ENCODE measurements around the gene MXRA7. TPM values are rescaled to one million over a fixed set of nuclear protein-coding genes. Genes with fewer than 3 reads are reported as not detected.

Gene MXRA7
- total and polyA plus RNA-seq, 4 donors = 4.8 to 22.1 (median 11.3) TPM

- Histone ChIP-seq H3K36me3 (ENCODE audit: control insufficient read depth in 4 of 4, insufficient read depth in 3 of 4, low read depth in 1 of 4, low read length in 3 of 4) (no peaks in the 10 kb centered on the region), H3K9ac (ENCODE audit: low read depth in 1 of 2, low read length in 2 of 2) (no peak overlapping the region), H3K27ac (ENCODE audit: low read depth in 1 of 2, low read length in 2 of 2) (no peak overlapping the region), H3K4me1 (ENCODE audit: control insufficient read depth in 4 of 4, insufficient read depth in 4 of 4, low read length in 3 of 4) (no peaks in the 10 kb centered on the region), H3K9me3 (ENCODE audit: control insufficient read depth in 4 of 4, low read length in 3 of 4) (no peaks in the 10 kb centered on the region), H3K27me3 (ENCODE audit: control insufficient read depth in 4 of 4, insufficient read depth in 4 of 4, low read length in 3 of 4) (no peaks in the 10 kb centered on the region), H3K4me3 (ENCODE audit: low read depth in 1 of 3, low read length in 3 of 3) (no peak overlapping the region)
- no peak for TF ChIP-seq FOXA2 (IDR thresholded peaks at IDR 0.05)
- TF ChIP-seq NR2F2 (IDR thresholded peaks at IDR 0.05) = no peak
- no peak for TF ChIP-seq RXRA (IDR thresholded peaks at IDR 0.05)
- no peak for DNase-seq (ENCODE audit: low spot score)
- WGBS = 92% methylated on average over 8 of the region's 8 CpGs
Observed at GRCh38 chr17:76635659-76636360, 75.0 kb downstream of the MXRA7 start.

DNA sequence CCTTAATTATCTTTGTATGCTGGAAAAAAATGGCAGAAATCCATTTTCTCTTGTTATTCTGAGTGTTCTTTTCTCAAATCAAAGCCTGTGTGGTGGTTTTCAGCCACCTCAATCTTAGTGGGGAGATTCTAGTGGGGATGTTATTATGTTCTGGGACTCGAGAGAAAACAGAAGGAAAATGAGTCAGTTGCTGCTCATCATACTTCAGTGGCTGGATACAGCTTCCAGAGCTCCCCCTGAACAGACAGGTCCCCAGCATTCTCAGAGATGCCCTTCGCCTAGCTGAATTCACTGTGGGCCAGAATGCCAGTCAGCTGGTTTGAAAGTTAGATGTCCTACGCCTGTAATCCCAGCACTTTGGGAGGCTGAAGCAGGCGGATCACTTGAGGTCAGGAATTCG, 75.7 kb downstream of the MXRA7 start:
- no peaks in the 10 kb centered on the region for H3K27me3 ChIP-seq (ENCODE audit: control insufficient read depth in 4 of 4, insufficient read depth in 4 of 4, low read length in 3 of 4)
- H3K9ac ChIP-seq (ENCODE audit: low read depth in 1 of 2, low read length in 2 of 2) = no peak overlapping the region
- WGBS = 91% methylated on average over 5 of the region's 5 CpGs
- no peak overlapping the region for H3K27ac ChIP-seq (ENCODE audit: low read depth in 1 of 2, low read length in 2 of 2)
- no peak for DNase-seq (ENCODE audit: low spot score)
- H3K4me1 ChIP-seq (ENCODE audit: control insufficient read depth in 4 of 4, insufficient read depth in 4 of 4, low read length in 3 of 4) = no peaks in the 10 kb centered on the region
- TF ChIP-seq ZBTB33 (IDR thresholded peaks at IDR 0.05) (no peak), NR2F2 (IDR thresholded peaks at IDR 0.05) (no peak), HNF4A (conservative IDR thresholded peaks at IDR 0.05) (no peak), RXRA (IDR thresholded peaks at IDR 0.05) (no peak)
- no peaks in the 10 kb centered on the region for H3K9me3 ChIP-seq (ENCODE audit: control insufficient read depth in 4 of 4, low read length in 3 of 4)
- no peaks in the 10 kb centered on the region for H3K36me3 ChIP-seq (ENCODE audit: control insufficient read depth in 4 of 4, insufficient read depth in 3 of 4, low read depth in 1 of 4, low read length in 3 of 4)
- no peak overlapping the region for H3K4me3 ChIP-seq (ENCODE audit: low read depth in 1 of 3, low read length in 3 of 3)

DNA sequence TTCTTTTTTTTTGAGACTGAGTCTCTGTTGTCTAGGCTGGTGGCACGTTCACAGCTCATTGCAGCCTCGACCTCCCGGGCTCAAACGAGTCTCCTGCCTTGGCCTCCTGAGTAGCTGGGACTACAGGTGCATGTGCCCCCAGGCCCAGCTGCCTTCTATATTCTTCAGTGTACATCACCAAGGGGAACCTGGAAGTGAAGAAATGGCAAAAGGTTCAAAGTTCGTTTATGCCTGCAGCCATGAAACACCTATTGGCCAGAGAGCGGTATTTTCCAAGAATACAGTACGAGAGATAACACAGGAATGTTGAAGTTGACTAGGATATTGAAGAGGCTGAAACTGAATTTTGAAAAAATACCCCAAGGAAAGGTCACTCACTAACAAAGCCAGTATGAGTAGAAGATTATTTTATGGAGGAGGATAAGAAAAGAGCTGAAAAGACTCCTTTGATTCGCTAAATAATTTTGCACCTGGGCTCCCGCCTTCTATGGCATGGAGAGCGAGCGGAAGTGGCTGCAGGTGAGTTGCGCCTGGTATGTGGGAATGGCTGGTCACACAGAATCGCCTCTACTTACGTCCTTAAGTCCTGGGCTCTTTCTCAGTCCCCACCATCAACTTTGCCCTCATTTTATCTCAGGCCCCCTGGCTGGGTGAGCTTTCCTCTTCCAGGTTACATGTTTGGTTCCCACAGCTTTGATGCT, 77.0 kb downstream of the MXRA7 start:
- 92% methylated on average over 14 of the region's 14 CpGs for WGBS
- TF ChIP-seq, protein P1, sequence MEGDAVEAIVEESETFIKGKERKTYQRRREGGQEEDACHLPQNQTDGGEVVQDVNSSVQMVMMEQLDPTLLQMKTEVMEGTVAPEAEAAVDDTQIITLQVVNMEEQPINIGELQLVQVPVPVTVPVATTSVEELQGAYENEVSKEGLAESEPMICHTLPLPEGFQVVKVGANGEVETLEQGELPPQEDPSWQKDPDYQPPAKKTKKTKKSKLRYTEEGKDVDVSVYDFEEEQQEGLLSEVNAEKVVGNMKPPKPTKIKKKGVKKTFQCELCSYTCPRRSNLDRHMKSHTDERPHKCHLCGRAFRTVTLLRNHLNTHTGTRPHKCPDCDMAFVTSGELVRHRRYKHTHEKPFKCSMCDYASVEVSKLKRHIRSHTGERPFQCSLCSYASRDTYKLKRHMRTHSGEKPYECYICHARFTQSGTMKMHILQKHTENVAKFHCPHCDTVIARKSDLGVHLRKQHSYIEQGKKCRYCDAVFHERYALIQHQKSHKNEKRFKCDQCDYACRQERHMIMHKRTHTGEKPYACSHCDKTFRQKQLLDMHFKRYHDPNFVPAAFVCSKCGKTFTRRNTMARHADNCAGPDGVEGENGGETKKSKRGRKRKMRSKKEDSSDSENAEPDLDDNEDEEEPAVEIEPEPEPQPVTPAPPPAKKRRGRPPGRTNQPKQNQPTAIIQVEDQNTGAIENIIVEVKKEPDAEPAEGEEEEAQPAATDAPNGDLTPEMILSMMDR (IDR thresholded peaks at IDR 0.05; ENCODE audit: low read depth, low read length, missing input control) = no peak
- TF ChIP-seq, protein P2, sequence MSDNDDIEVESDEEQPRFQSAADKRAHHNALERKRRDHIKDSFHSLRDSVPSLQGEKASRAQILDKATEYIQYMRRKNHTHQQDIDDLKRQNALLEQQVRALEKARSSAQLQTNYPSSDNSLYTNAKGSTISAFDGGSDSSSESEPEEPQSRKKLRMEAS (IDR thresholded peaks at IDR 0.05) = no peak
- TF ChIP-seq RAD21 (IDR thresholded peaks at IDR 0.05) = no peak
- H3K27ac ChIP-seq (ENCODE audit: low read depth in 1 of 2, low read length in 2 of 2) = no peak overlapping the region

More for the DNA sequence above, 77.0 kb downstream of the MXRA7 start:
- H3K36me3 ChIP-seq (ENCODE audit: control insufficient read depth in 4 of 4, insufficient read depth in 3 of 4, low read depth in 1 of 4, low read length in 3 of 4) = no peaks in the 10 kb centered on the region
- H3K4me3 ChIP-seq (ENCODE audit: low read depth in 1 of 3, low read length in 3 of 3) = no peak overlapping the region
- H3K9me3 ChIP-seq (ENCODE audit: control insufficient read depth in 4 of 4, low read length in 3 of 4) = no peaks in the 10 kb centered on the region
- H3K9ac ChIP-seq (ENCODE audit: low read depth in 1 of 2, low read length in 2 of 2) = no peak overlapping the region
- no peak for DNase-seq (ENCODE audit: low spot score)
- H3K27me3 ChIP-seq (ENCODE audit: control insufficient read depth in 4 of 4, insufficient read depth in 4 of 4, low read length in 3 of 4) = no peaks in the 10 kb centered on the region
- H3K4me1 ChIP-seq (ENCODE audit: control insufficient read depth in 4 of 4, insufficient read depth in 4 of 4, low read length in 3 of 4) = no peaks in the 10 kb centered on the region

All from liver (tissue), 9 donors.